Limb (tissue), 2 donors: ENCODE measurements around the gene PON2.
"Not testable (repeated sequence)": the region's sequence is repeated elsewhere in the genome, so short reads cannot be mapped to it uniquely, and the experiment has no call there.

ENCODE experiments used
- DNase-seq, 2 donors: peaks; one replicate each; pipeline ENCODE4 v3.0.0-alpha.2; 2016; ENCODE audit errors: extremely low spot score in 2 of 2

The PON2 gene

GRCh38 chr7:95434557-95435421 is at the start of gene PON2:
Gene PON2 (minus strand): TSS chr7:95435028. CDS start chr7:95434951, 77 bp downstream.
- DNase-seq, result peak; percentile 82 to 88

DNA sequence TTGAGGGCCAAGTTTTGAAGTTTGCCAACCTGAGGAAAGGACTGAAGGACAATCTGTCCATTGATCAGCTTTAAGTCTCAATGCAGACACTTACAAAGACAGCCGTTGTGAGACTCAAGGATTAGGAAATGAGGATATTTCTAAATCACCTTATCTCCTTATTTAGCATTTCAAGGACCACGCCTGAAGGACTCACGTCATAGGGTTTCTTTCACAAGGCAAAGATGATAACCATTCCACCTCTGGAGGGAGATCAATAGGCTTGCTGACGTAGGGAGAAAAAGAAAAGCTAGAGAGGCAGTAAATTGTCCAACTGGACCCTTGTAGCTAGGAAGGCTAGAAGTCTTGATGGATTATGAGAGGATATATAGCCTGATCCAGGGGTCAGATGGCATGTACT is 47.6 kb upstream of the PON2 start:
- no peak for DNase-seq

GRCh38 chr7:95481271-95482165 is 46.7 kb upstream of the PON2 start:
- no peak for DNase-seq

DNA sequence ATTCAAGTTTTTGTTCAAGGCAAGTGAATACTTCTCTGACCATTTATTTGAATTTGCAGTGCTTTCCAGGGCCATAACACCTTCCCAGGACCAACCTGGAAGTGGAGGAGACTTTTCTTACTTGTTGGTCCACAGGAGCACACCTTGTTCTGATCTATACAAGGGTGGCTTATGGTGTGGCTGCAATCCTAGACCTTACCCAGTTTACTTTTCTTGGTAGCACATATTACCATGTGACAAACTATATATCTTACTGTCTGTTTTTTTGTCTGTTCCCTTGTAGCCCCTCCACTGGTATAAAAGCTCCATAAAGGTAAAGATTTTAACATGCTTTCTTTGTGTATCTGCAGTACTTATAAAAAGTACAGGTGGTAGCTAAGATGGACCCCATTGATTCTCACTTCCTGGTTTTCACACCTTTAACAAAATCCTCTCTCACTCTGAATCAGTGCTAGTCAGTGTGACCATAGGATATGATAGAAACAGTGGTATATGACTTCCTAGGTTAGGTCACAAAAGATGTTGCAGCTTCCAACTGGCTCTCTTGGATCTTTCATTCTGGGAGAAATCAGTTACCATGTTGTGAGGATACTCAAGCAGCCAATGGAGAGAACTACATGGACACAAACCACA is 45.3 kb upstream of the PON2 start:
- no peak for DNase-seq

DNA sequence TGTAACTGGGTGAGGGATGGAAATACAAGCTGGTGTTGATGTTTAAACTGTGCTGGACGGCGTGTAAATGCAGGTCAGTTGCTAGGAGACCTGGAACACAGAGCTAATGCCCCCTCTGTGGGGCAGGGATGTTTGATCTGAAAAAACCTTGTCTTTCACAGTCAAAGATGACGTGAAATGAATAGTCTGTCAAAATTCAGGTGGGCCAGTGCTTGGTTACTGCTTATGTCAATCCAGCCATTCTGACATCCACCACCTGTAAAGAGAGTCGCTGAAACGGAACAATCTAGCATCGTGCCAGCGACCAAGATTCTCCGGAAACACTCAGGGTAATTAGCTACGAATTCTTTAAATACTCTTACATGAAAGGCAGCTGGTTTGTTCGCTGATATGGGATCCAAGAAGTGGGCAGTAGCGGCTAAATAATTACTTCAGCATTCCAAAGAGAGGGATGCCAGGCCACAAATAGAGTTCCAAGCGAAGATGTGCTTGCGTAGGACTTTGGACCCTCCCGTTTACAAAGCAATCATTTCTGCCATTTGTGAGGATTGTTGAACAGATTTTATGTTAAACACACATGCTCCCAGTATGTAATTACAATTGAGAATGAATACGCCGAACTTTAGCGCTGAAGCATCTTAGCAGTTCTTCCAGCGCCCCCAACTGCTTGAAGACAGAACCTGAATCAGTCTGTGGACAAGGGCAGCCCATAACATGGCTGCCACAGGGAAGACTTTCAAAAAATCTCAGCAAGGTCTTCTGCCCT is 43.6 kb upstream of the PON2 start:
- DNase-seq, result peak; percentile 51 to 55

DNA sequence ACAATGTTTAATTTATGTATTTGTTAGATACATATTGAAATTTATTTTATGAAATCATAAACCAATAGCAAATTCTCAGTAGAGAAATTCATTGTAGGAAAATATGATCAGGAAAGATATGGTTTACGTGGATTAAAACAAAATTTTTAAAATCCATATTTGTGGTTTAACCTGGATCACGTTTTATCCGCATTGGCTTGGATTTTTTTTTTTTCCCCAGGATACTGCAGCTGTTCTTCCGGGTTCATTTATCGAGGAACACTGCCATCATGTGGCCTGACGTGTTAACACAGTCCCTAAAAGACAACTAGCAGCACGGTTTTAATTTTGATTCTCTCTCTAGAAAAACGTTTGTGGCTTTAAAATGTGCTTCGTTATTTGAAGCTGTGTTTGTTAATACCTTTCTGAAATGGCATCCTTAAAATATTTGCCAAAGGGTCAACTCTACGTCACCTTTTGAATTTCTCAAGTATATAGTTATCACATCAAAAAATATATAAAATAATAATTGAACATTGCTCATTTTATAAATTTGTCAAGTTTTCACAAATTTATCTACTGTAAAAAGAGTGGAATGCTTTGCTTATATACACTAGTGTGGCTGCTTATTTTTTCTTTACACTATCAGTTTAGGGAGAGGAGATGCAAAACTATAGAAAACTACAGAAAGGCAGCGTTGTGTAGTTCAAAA is 42.2 kb upstream of the PON2 start:
- DNase-seq, result peak; percentile 75 to 87

- DNase-seq, result peak; percentile 51 to 65
Measured at GRCh38 chr7:95476072-95476847, 41.4 kb upstream of the PON2 start.

DNA sequence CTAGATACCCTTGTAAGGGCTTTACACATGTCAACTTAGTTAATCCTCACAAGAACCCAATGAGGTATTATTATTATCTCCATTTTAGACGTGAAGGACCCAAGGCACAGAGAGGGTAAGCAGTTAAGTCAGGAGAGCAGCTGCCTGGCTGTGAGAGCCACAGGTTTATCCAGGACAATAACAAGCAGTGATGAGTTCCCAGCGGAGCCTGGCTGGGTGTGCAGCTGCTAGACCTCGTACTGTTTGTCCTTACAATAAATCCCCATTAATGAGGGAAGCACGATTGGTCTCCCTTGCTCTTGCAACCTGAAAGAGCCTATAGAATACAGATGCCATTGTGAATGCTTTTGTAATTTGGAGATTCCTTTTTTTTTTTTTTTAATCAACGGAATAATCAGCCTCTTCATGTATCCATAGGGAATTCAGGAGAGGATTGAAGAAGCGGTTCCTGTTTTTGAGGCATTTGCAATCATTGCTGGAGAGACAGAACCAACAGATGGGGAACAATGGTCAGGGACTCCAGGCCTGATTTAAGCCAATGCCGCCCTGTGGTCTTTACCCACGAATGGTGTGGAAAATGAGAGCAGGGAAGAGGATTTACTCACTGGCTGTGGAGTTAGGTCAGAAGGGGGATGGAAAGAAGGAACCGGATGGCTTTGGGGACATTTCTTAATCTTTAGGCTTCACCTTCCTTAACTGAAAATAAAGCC is 38.6 kb upstream of the PON2 start:
- DNase-seq, result peak; percentile 46 to 51

DNA sequence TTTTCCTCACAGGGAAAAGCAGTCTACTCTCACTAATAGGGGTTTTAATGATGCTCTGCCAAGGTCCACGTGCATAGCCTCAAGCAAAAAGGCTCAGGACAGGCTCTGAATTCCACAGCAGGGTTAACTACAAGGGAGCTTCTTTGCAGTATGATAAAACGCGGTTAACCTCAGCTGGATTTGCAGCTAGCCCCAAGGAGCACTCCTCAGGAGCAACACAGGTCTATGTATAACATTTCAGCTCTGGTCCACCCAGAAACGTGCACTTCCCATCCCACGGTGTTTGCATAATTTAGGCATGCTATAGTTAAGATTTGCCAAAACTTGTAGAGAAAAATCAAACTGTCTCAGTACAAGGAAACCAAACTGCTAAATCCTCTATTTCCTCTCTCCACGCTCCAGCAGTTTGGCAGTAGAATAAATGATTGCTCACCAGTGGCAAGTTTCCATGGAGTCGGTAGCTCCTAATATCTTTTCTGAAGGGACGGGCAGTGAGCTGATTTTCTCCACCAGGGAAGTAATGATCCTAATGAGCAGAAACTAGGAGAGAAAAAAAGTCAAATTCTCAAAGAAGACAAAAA is 37.8 kb upstream of the PON2 start:
- peak in 1 of 2 donors; percentile 71 for DNase-seq

- no peak for DNase-seq
Measured at GRCh38 chr7:95471071-95471470, 36.2 kb upstream of the PON2 start.

DNA sequence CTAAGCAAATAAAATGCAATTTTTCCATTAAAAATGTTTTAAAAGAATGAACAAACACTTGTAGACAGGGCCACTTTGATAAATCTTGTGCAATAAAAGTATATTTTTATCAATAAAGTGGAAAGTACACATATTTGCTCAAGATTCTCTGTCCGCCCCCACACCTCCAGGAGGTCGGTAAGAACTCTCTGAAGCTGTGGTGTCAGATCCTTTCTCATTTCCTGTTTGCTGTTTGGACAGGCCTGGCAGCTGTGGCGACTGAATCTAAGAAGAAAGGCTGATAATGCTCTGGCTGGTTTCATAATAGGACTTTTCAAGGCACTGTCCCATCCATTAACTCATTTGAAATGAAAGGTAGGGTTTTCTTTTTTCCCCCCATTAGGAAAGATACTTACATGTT is 35.6 kb upstream of the PON2 start:
- DNase-seq, result no peak

DNA sequence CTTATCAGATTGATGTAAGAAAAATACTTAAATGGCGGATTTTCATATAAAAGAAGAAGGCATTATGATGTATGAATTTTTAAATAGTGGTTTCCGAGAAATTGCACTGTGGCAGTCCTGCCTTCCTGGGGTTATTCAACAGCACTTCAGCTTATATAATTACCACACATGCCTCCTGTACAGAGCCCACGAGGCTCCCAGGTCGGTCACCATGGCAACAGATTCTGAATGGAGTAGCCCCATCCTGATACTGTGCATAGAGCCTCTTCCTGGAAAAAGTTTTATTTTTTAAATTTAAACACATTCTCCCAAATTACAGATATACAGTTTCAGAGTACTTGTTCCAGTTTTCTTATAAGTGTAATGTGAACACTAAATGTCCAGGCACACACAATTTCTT is 35.0 kb upstream of the PON2 start:
- no peak for DNase-seq

DNA sequence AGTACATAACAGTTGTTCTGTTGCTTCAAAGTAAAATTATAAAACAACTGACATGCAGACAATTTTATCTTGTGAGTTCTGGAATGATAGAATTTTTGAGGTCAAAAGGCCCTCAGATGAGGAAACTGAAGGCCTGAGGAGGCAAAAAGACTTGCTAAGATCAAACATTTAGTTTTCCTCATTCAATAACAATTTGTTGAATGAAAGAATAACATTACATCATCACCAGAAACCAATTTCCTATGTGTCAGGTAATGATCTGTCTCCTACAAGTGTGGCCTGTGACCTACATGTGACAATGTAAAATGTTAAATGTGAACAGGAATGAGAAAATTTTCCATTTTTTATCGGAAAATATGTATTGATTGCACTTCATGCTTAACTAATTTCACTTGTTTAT is 34.4 kb upstream of the PON2 start:
- DNase-seq, result no peak

GRCh38 chr7:95467912-95468607 is 33.2 kb upstream of the PON2 start:
- DNase-seq, result no peak

DNA sequence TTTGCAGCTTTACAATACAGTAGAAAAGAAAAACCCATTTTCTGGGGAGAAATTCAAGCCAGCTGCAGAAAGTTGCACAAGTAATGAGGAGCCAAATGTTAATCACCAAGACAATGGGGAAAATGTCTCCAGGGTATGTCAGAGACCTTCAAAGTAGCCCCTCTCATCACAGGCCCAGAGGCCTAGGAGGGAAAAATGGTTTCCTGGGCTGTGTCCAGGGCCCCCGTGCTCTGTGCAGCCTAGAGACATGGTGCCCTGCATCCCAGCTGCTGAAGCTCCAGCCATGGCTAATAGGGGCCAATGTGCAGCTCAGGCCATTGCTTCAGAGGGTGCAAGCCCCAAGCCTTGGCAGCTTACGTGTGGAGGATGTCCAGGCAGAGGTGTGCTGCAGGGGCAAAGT is 25.8 kb upstream of the PON2 start:
- DNase-seq, result not testable (repeated sequence)

DNA sequence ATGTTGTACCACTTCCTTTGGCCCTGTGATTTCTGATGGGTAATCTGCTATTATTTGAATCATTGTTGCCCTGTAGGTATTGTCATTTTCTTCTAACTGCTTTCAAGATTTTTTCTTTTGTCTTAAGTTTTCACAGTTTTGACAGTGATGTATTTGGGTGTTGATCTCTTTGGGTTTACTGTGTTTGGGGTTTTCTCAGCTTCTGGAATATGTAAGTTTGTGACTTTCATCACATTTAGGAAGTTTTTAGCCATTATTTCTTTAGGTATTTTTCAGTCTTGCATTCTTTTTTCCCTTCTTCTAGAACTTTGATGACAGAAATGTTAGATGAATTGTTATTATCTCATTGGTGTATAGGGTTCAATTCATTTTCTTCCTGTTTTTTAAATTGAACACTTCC is 23.1 kb upstream of the PON2 start:
- no peak for DNase-seq

GRCh38 chr7:95454438-95455045 is 19.7 kb upstream of the PON2 start:
- DNase-seq, result no peak

DNA sequence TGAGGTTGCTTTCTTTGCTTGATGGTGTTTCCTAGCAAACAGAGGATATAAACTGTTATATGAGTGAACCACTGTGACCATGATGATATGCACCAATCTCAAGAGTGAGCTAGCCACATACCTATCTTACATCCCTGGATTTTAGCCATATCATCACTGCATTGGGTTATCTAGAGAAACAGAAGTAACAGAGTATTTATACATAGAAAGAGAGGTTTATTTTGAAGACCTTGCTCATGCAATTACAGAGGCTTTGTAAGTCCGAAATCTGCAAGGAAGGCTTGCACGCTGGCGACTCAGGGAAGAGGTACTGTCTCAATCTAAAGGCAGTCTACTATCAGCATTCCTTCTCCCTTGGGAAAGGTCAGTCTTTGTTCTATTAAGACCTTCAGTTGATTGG is 11.8 kb upstream of the PON2 start:
- no peak for DNase-seq
